Coronary artery (tissue), 2 donors: ENCODE results near the gene CSTPP1.
"Not testable (repeated sequence)": the region's sequence is repeated elsewhere in the genome, so short reads cannot be mapped to it uniquely, and the experiment has no call there.

Experiments
- DNase-seq: peaks from one replicate; pipeline ENCODE4 v3.0.0-alpha.2; 2017; ENCODE audit warnings: low spot score
- H3K27ac ChIP-seq, 2 donors: fragments of 200-600 bp; sonication (generic); one replicate each; pipeline ENCODE4 v1.5.1; 2016 to 2019
- H3K4me3 ChIP-seq: fragments of 200-600 bp; sonication (generic); 2 replicates; pipeline ENCODE4 v1.5.1; 2016; ENCODE audit warnings: mild to moderate bottlenecking, moderate library complexity
- CTCF ChIP-seq: fragments of 200-600 bp; sonication (generic); IDR thresholded peaks from one replicate; pipeline ENCODE4 v1.5.1; 2019; ENCODE audit warnings: antibody characterized with exemption

CSTPP1 gene

DNA sequence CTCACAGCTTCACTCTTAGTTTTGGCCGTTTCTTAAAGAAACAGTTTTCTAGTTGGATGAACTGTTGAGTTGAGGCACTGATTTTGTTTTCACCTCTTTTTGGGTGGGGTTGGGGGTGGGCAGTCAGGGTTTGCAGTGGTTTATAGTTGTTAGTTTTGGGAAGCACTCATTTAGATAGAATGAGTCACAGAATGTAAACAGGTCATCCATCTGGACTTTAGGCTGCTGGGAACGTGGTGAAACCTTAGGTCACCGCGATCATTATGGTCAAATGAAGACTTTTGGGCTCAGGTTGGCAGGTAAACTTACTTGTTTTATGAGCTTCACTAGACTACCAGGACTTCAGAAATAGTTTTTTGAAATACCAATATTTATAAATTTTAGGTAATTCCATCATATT is 48.4 kb downstream of the CSTPP1 start:
- H3K4me3 ChIP-seq = no peak overlapping the region
- TF ChIP-seq CTCF = no peak
- no peak for DNase-seq
- no peak overlapping the region for H3K27ac ChIP-seq

GRCh38 chr11:46987183-46987582 is 50.6 kb downstream of the CSTPP1 start:
- Histone ChIP-seq H3K4me3 (no peak overlapping the region), H3K27ac (no peak overlapping the region)
- no peak for DNase-seq
- TF ChIP-seq CTCF = no peak

- DNase-seq, H3K4me3 ChIP-seq, H3K27ac ChIP-seq: not testable (repeated sequence)
Measured at GRCh38 chr11:46989810-46990487, 53.4 kb downstream of the CSTPP1 start.

GRCh38 chr11:46991391-46991790 is 54.8 kb downstream of the CSTPP1 start:
- no peak for DNase-seq
- TF ChIP-seq CTCF = no peak
- Histone ChIP-seq H3K4me3 (no peak overlapping the region), H3K27ac (no peak overlapping the region)

DNA sequence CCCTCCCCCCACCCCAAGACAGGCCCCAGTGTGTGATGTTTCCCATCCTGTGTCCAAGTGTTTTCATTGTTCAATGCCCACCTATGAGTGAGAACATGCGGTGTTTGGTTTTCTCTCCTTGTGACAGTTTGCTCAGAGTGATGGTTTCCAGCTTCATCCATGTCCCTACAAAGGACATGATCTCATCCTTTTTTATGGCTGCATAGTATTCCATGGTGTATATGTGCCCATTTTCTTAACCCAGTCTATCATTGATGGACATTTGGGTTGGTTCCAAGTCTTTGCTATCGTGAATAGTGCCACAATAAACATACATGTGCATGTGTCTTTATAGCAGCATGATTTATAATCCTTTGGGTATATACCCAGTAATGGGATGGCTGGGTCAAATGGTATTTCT is 55.8 kb downstream of the CSTPP1 start:
- DNase-seq, H3K27ac ChIP-seq, H3K4me3 ChIP-seq: not testable (repeated sequence)

DNA sequence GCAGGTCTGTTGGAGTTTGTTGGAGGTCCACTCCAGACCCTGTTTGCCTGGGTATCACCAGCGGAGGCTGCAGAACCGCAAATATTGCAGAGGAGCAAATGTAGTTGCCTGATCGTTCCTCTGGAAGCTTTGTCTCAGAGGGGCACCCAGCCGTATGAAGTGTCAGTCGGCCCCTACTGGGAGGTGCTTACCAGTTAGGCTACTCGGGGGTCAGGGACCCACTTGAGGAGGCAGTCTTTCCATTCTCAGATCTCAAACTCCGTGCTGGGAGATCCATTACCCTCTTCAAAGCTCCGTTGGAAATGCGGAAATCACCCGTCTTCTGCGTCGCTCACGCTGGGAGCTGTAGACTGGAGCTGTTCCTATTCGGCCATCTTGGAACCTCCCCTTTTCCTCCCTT is 61.2 kb downstream of the CSTPP1 start:
- not testable (repeated sequence) for DNase-seq, H3K4me3 ChIP-seq, H3K27ac ChIP-seq

GRCh38 chr11:46999217-46999616 is 62.7 kb downstream of the CSTPP1 start:
- no peak for TF ChIP-seq CTCF
- Histone ChIP-seq H3K27ac (no peak overlapping the region), H3K4me3 (no peak overlapping the region)
- no peak for DNase-seq

DNA sequence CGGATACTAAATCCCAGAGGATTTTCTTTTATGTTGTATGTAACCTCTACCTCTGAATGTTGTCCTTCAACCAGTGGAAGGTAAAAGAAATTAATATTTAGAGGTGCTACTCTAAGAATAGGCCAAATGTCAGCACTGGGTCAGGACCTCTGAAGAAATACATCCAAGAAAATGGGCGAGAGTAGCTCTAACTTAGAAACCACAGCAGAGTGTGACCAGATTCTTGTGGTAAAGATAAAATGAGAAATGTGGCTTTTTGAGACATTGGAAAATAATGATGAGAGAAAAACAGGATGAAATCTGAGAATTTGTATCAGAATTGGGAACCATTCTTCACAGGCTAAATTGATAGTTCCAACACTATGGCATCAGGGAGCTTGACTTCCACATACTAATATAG is 63.5 kb downstream of the CSTPP1 start:
- Histone ChIP-seq H3K4me3 (no peak overlapping the region), H3K27ac (no peak overlapping the region)
- no peak for TF ChIP-seq CTCF
- no peak for DNase-seq

DNA sequence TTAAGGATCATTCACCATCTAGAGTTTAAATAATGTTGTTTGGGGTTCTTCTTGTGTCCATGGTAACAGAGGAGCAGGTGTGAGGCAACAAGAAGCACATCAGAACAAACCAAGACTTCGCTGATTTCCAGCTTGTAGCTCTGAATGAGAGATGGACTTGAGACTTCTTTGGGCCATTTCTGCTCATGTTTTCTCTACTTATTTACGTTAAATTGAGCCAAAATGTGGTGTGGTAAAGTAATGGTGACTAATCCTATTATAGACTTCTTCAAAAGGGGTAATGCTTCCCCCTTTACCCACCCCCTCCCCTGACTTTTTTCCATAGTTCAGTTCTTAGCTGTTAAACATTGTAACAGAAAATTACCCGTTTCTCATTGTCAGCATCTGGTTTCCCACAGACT is 65.2 kb downstream of the CSTPP1 start:
- no peak for TF ChIP-seq CTCF
- no peak overlapping the region for H3K27ac ChIP-seq
- no peak for DNase-seq
- H3K4me3 ChIP-seq = no peak overlapping the region
